Keratinocyte (primary cell): ENCODE results near the gene BFSP2. TPM values are rescaled to one million over a fixed set of nuclear protein-coding genes. Genes with fewer than 3 reads are reported as not detected.

Experiments
- DNase-seq: peaks from one replicate; pipeline ENCODE4 v3.0.0-alpha.2; 2011; ENCODE audit warnings: low read depth, missing footprints, low spot score
- FAIRE-seq: peaks from 2 replicates; lab custom pipeline; 2011; peaks lifted over from hg19 to GRCh38; lab: Jason Lieb, UNC
- H2AFZ ChIP-seq: 2 replicates; pipeline ENCODE4 v1.6.0; 2012; ENCODE audit warnings: low read length, control low read depth, inconsistent platforms; ENCODE audit not compliant: control insufficient read depth
- H3K27ac ChIP-seq: 2 replicates; pipeline ENCODE4 v1.5.1; 2011; ENCODE audit warnings: low read length; ENCODE audit not compliant: control insufficient read depth, insufficient read depth
- H3K27me3 ChIP-seq: 3 replicates; pipeline ENCODE4 v1.6.0; 2011; ENCODE audit warnings: low read length; ENCODE audit not compliant: control insufficient read depth, insufficient read depth; ENCODE audit errors: extremely low read depth
- H3K36me3 ChIP-seq, 2 experiments: 2 replicates in 1 of 2; 3 replicates in 1 of 2; pipeline ENCODE4 v1.5.1; 2011; ENCODE audit warnings: low read length in 2 of 2, mild to moderate bottlenecking in 1 of 2; ENCODE audit not compliant: control insufficient read depth in 2 of 2, insufficient read depth in 2 of 2; ENCODE audit errors: extremely low read depth in 1 of 2
- H3K4me1 ChIP-seq: 3 replicates; pipeline ENCODE4 v1.5.1; 2011; ENCODE audit warnings: low read length; ENCODE audit not compliant: control insufficient read depth, insufficient read depth; ENCODE audit errors: extremely low read depth
- H3K4me2 ChIP-seq: 3 replicates; pipeline ENCODE4 v1.6.0; 2011; ENCODE audit warnings: low read depth, low read length; ENCODE audit not compliant: control insufficient read depth, insufficient read depth; ENCODE audit errors: extremely low read depth
- H3K4me3 ChIP-seq, 3 experiments: fragments of 200-600 bp in 1 of 3; sonication (generic) in 1 of 3; 2 replicates in 2 of 3; 3 replicates in 1 of 3; pipeline ENCODE4 v1.5.1; 2011 to 2016; ENCODE audit warnings: low read length in 3 of 3, mild to moderate bottlenecking in 3 of 3, control low read depth in 2 of 3, inconsistent platforms in 1 of 3, low read depth in 1 of 3, mixed read lengths in 1 of 3, mixed run types in 1 of 3, moderate library complexity in 1 of 3; ENCODE audit not compliant: control insufficient read depth in 2 of 3, insufficient read depth in 2 of 3; ENCODE audit errors: extremely low read depth in 1 of 3
- H3K79me2 ChIP-seq: 2 replicates; pipeline ENCODE4 v1.6.0; 2012; ENCODE audit warnings: low read length; ENCODE audit not compliant: control insufficient read depth, insufficient read depth
- H3K9ac ChIP-seq: 3 replicates; pipeline ENCODE4 v1.6.0; 2011; ENCODE audit warnings: low read length; ENCODE audit not compliant: control insufficient read depth, insufficient read depth; ENCODE audit errors: extremely low read depth
- H3K9me1 ChIP-seq: 3 replicates; pipeline ENCODE4 v1.6.0; 2011; ENCODE audit warnings: low read length; ENCODE audit not compliant: control insufficient read depth, insufficient read depth; ENCODE audit errors: extremely low read depth
- H3K9me3 ChIP-seq: 2 replicates; pipeline ENCODE4 v1.5.1; 2012; ENCODE audit warnings: low read depth, low read length; ENCODE audit not compliant: control insufficient read depth
- H4K20me1 ChIP-seq: 3 replicates; pipeline ENCODE4 v1.6.0; 2011; ENCODE audit warnings: low read length; ENCODE audit not compliant: control insufficient read depth, insufficient read depth; ENCODE audit errors: extremely low read depth
- EZH2 ChIP-seq: IDR thresholded peaks from one replicate; pipeline ENCODE4 v1.6.1; 2012; ENCODE audit warnings: inconsistent platforms, mild to moderate bottlenecking, low read length, moderate library complexity
- dilution Hi-C: fragments of 300-500 bp; cut with MboI; formaldehyde crosslinking; loops from one replicate; pipeline ENCODE4 v1.7.0; 2020; ENCODE audit warnings: low sequenced_read_pairs; ENCODE audit not compliant: extremely low pct_ligation_motif_present
- polyA plus RNA-seq, 5 experiments: library from polyadenylated mRNA; depleted of rRNA in 3 of 5; stranded (reverse) in 3 of 5; stranded (forward) in 1 of 5; unstranded in 1 of 5; fragments of >200 nt; gene quantifications; 1 replicate in 1 of 5; 2 replicates in 3 of 5; 3 replicates in 1 of 5; pipeline versions ENCODE4 v1.2.1 to v1.2.3, GENCODE V29; 2011 to 2012; ENCODE audit warnings: missing spikeins in 2 of 5, low read depth in 1 of 5, low replicate concordance in 1 of 5
- TF ChIP-seq, protein P1 (sequence below), 3 experiments: IDR thresholded peaks in 1 of 3; conservative IDR thresholded peaks in 1 of 3; optimal IDR thresholded peaks in 1 of 3; 2 replicates in 2 of 3; 3 replicates in 1 of 3; pipeline versions ENCODE3 to v1.5.1; 2011; ENCODE audit warnings: low read length in 3 of 3, mild to moderate bottlenecking in 3 of 3, moderate library complexity in 2 of 3, control low read depth in 1 of 3, inconsistent platforms in 1 of 3; ENCODE audit not compliant: insufficient read depth in 2 of 3; ENCODE audit errors: extremely low read depth in 1 of 3

BFSP2 gene
- polyA plus RNA-seq, 1 donor (not counting 4 experiments of a cell fraction or from before 2014, with no cell fraction given): not detected

DNA sequence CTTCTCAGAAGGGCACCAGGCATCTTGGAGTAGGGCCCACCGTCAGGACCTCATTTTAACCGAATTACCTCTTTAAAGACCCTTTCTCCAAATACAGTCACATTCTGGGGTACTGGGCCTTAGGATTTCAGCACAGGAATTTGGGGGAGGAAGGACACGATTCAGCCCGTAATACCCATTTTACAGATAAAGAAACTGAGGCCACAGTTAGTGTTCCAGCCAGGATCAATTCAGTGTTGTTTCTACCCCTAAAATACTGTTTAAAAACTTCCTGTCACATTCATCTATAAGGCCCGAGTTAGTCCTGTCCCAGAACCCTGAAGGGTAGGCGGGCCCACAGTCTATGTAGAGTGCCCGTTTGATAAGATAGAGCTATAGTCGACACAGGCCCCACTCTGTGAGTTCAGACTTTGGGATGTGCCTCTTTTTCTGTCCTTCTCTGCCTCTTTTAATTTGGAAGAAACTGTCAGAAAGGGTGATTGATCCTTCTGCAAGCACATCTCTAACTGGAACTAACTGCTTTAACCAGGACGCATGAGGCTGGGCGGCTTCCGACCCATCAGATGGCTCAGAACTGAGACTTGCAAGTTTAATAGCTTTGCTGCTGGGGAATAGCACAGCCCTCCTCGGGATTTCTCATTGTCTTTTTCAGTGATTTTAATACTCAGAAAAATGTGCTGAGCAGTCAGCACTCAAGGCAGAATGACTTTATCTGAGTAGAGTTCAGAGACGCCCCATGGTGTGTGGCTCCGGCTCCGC lies 19.5 kb downstream of the BFSP2 start:
- Histone ChIP-seq H3K79me2 (no peaks in the 10 kb centered on the region), H3K9me3 (no peaks in the 10 kb centered on the region), H2AFZ (no peak overlapping the region), H3K4me2 (no peak overlapping the region), H3K9me1 (no peaks in the 10 kb centered on the region), H3K36me3 (no peaks in the 10 kb centered on the region), H3K9ac (no peak overlapping the region), H3K27me3 (peaks cover 7% of the 10 kb centered on the region), H3K4me1 (no peaks in the 10 kb centered on the region), H3K27ac (no peak overlapping the region), H4K20me1 (no peaks in the 10 kb centered on the region), H3K4me3 (no peak overlapping the region)
- TF ChIP-seq, protein P1, sequence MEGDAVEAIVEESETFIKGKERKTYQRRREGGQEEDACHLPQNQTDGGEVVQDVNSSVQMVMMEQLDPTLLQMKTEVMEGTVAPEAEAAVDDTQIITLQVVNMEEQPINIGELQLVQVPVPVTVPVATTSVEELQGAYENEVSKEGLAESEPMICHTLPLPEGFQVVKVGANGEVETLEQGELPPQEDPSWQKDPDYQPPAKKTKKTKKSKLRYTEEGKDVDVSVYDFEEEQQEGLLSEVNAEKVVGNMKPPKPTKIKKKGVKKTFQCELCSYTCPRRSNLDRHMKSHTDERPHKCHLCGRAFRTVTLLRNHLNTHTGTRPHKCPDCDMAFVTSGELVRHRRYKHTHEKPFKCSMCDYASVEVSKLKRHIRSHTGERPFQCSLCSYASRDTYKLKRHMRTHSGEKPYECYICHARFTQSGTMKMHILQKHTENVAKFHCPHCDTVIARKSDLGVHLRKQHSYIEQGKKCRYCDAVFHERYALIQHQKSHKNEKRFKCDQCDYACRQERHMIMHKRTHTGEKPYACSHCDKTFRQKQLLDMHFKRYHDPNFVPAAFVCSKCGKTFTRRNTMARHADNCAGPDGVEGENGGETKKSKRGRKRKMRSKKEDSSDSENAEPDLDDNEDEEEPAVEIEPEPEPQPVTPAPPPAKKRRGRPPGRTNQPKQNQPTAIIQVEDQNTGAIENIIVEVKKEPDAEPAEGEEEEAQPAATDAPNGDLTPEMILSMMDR (optimal IDR thresholded peaks at IDR 0.05 in 1 of 3, IDR thresholded peaks at IDR 0.05 in 1 of 3, conservative IDR thresholded peaks at IDR 0.05 in 1 of 3; ENCODE audit: extremely low read depth in 1 of 3, insufficient read depth in 2 of 3, low read length in 3 of 3): no peak
- no peak for TF ChIP-seq EZH2
- no peak for FAIRE-seq
- dilution Hi-C loops: no loop called here
- DNase-seq: no peak

GRCh38 chr3:133424937-133425869 lies 25.3 kb downstream of the BFSP2 start:
- Histone ChIP-seq H3K36me3 (no peaks in the 10 kb centered on the region), H3K4me2 (no peak overlapping the region), H3K9me1 (no peaks in the 10 kb centered on the region), H3K4me1 (no peaks in the 10 kb centered on the region), H3K79me2 (no peaks in the 10 kb centered on the region), H4K20me1 (no peaks in the 10 kb centered on the region), H3K4me3 (no peak overlapping the region), H3K27ac (no peak overlapping the region), H3K9ac (no peak overlapping the region), H3K27me3 (peaks cover 25% of the 10 kb centered on the region), H2AFZ (no peak overlapping the region), H3K9me3 (no peaks in the 10 kb centered on the region)
- TF ChIP-seq, protein P1 (optimal IDR thresholded peaks at IDR 0.05 in 1 of 3, IDR thresholded peaks at IDR 0.05 in 1 of 3, conservative IDR thresholded peaks at IDR 0.05 in 1 of 3; ENCODE audit: extremely low read depth in 1 of 3, insufficient read depth in 2 of 3, low read length in 3 of 3): no peak
- TF ChIP-seq EZH2: no peak
- dilution Hi-C loops: no loop called here
- FAIRE-seq (no peak), DNase-seq (no peak)
